Pancreas (tissue), 10 donors: ENCODE results near the gene MIEF1. TPM values are rescaled to one million over a fixed set of nuclear protein-coding genes. Genes with fewer than 3 reads are reported as not detected.

Source experiments
- ATAC-seq, 4 donors: fragments of 200-7000 bp; cut with Tn5 transposase; one replicate each; pipeline versions ENCODE4 v1.8.0 to v1.9.1; 2020; ENCODE audit warnings: mild to moderate bottlenecking in 4 of 4, moderate library complexity in 4 of 4
- DNase-seq, 6 donors: peaks; one replicate each; pipeline ENCODE4 v3.0.0-alpha.2; 2020
- FAIRE-seq: peaks from 2 replicates; lab custom pipeline; 2012; peaks lifted over from hg19 to GRCh38; lab: Jason Lieb, UNC
- H3K27ac ChIP-seq, 4 donors: fragments of 200-600 bp; sonication (generic); 1 replicate in 3 of 4; 2 replicates in 1 of 4; pipeline versions ENCODE4 v1.5.0 to v1.8.0; 2020
- H3K27me3 ChIP-seq, 4 donors: fragments of 200-600 bp; one replicate each; pipeline ENCODE4 v1.8.0; 2021
- H3K36me3 ChIP-seq, 3 donors: fragments of 200-600 bp; sonication (generic) in 1 of 3; one replicate each; pipeline versions ENCODE4 v1.5.0 to v1.8.0; 2020 to 2021
- H3K4me1 ChIP-seq, 3 donors: fragments of 200-600 bp; one replicate each; pipeline ENCODE4 v1.8.0; 2021
- H3K4me3 ChIP-seq, 4 donors: fragments of 200-600 bp; sonication (generic) in 2 of 4; one replicate each; pipeline versions ENCODE4 v1.5.0 to v1.8.0; 2020 to 2021
- H3K9me3 ChIP-seq, 4 donors: fragments of 200-600 bp; one replicate each; pipeline ENCODE4 v1.8.0; 2021
- WGBS, 2 donors: extraction: QIAGEN DNeasy Blood & Tissue Kit; methylation state at CpG; one replicate each; pipeline ENCODE4 v1.1.7; 2013; 5-methylcytosine and 5-hydroxymethylcytosine counted together
- intact Hi-C, 3 donors: fragments of 100-400 bp; cut with DNase I; formaldehyde crosslinking; loops; one replicate each; pipeline versions ENCODE4 v1.11.1 to v1.14.2; 2022
- polyA plus RNA-seq, 2 donors: library from polyadenylated mRNA; stranded (reverse); fragments of 200-250 nt; gene quantifications; one replicate each; pipeline ENCODE4 v1.2.3, GENCODE V29; 2013
- total RNA-seq, 6 donors: library from RNA; stranded (reverse); fragmentation: NEBNext Ultra II Directional in 4 of 6; extraction: Animal tissue kit (Norgen Biotek cat#: 25700) in 4 of 6; gene quantifications; one replicate each; pipeline versions ENCODE4 v1.2.1 to v1.2.4, GENCODE V29; 2021 to 2023
- TF ChIP-seq, protein P1 (sequence below), 4 donors: fragments of 200-600 bp; sonication (generic) in 3 of 4; IDR thresholded peaks; one replicate each; pipeline versions ENCODE4 v1.5.0 to v1.8.0; 2021; ENCODE audit warnings: antibody characterized with exemption in 4 of 4
- donor health status: healthy with polysubstance abuse.
- donor health status: DM: no; HTN: no; CAD: no; lungs with moderate emphysema.
- donor health status: DM: no; HTN: no; CAD: no.
- donor health status: control.
- donor health status: control.
- donor health status: Bipolar disorder and iron deficiency.
- donor health status: DM: yes; HTN: yes; CAD: no.
- donor health status: DM: no; HTN: no; CAD: no.
- donor health status: DM: no; HTN: no; CAD: no.
- donor health status: DM: yes; HTN: yes; CAD: no.

MIEF1 gene
- total and polyA plus RNA-seq, 8 donors, result 6.3 to 15.1 (median 11.1) TPM

DNA sequence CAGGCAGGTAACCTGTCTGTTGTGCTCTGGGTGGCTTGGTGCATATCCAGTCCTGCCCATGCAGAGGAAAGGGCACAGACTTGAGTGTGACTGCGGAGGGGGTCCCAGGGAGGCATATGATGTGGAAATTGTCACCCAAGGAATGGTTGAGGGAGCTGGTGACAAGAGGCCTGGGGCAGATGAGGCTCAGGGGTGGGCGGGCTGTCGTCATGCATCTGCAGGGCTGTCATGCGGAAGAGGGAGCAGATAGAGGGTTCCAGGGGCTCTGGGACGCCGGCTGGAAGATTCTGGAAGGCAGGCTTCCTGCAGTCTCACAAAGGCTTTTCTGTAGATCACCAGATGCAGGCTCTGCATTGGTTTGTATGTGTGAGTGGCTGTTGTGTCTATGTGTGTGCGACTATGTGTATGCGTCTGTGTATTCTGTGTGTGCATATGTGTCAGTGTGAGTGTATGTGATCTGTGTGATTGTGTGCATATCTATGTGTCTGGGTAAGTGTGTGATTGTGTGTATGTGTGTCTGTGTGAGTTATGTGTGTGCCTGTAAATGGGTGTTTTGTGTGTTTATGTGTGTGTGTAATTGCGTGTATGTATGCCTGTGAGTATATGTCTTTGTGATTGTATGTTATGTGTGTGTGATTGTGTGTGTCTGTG lies 60.9 kb downstream of the MIEF1 start:
- WGBS, 2 donors, result 70 to 79% methylated on average over 9 of the region's 9 CpGs
- no peaks in the 10 kb centered on the region for H3K9me3 ChIP-seq
- H3K36me3 ChIP-seq, result no peaks in the 10 kb centered on the region
- H3K4me3 ChIP-seq, result no peak overlapping the region
- intact Hi-C loops, result no loop called here
- FAIRE-seq, result no peak
- ATAC-seq, result no peak
- H3K27ac ChIP-seq, result no peak overlapping the region
- TF ChIP-seq, protein P1, sequence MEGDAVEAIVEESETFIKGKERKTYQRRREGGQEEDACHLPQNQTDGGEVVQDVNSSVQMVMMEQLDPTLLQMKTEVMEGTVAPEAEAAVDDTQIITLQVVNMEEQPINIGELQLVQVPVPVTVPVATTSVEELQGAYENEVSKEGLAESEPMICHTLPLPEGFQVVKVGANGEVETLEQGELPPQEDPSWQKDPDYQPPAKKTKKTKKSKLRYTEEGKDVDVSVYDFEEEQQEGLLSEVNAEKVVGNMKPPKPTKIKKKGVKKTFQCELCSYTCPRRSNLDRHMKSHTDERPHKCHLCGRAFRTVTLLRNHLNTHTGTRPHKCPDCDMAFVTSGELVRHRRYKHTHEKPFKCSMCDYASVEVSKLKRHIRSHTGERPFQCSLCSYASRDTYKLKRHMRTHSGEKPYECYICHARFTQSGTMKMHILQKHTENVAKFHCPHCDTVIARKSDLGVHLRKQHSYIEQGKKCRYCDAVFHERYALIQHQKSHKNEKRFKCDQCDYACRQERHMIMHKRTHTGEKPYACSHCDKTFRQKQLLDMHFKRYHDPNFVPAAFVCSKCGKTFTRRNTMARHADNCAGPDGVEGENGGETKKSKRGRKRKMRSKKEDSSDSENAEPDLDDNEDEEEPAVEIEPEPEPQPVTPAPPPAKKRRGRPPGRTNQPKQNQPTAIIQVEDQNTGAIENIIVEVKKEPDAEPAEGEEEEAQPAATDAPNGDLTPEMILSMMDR (IDR thresholded peaks at IDR 0.05), result no peak
- peaks cover 0 to 4% (median 0%) of the 10 kb centered on the region in 3 donors for H3K4me1 ChIP-seq
- DNase-seq, result no peak
- H3K27me3 ChIP-seq, result no peaks in the 10 kb centered on the region

DNA sequence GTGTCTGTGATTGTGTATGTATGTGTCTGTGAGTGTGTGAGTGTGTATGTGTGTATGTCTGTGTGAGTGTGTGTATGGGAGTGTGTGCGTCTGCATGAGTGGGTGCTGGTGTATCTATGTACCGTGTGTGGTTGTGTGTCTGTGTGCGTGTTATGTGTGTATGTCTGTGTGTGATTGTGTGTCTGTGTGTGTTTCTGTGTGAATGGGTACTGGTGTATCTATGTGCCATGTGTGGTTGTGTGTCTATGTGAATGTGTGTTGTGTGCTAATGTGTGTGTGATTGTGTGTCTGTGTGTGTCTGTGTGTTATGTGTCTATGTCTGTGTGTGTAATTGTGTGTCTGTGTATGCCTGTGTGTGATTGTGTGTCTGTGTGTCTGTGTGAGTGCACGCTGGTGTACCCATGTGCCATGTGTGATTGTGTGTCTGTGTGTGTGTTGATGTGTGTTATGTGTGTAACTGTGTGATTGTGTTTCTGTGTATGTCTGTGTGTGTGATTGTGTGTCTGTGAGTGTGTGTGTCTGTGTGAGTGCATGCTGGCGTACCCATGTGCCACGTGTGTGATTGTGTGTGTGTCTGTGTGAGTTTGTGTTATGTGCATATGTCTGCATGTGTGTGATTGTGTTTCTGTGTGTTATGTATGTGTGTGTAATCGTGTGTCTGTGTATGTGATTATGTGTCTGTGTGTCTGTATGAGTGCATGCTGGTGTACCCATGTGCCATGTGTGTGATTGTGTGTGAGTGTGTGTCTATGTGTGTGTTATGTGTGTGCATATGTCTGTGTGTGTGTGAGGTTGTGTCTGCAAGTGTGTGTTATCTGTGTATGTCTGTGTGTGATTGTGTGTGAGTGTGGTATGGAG lies 61.7 kb downstream of the MIEF1 start:
- H3K36me3 ChIP-seq, result no peaks in the 10 kb centered on the region
- intact Hi-C loops, result no loop called here
- DNase-seq, result no peak
- H3K27me3 ChIP-seq, result no peaks in the 10 kb centered on the region
- H3K4me1 ChIP-seq, result no peaks in the 10 kb centered on the region
- H3K27ac ChIP-seq, result no peak overlapping the region
- no peaks in the 10 kb centered on the region for H3K9me3 ChIP-seq
- ATAC-seq, result no peak
- no peak overlapping the region for H3K4me3 ChIP-seq
- 69 to 78% methylated on average over 7 of the region's 7 CpGs for WGBS, 2 donors
- FAIRE-seq, result no peak
- TF ChIP-seq, protein P1 (IDR thresholded peaks at IDR 0.05), result no peak

DNA sequence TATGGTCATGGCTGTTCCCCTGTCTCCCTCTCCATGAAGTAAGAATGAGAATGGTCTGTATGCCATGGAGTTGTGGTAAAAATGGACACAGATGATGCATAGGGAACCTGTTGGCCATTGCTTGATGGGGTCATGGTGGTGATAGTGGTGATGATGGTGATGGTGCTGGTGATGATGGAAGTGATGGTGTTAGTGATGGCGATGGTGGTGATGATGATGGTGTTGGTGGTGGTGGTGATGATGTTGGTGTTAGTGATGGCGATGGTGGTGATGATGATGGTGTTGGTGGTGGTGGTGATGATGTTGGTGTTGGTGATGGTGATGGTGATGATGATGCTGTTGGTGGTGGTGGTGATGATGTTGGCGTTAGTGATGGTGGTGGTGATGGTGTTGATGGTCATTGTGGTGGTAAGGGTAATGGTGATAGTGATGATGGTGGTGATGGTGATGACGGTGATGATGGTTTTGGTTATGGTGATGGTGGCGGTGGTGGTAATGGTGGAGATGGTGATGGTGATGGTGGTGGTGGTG lies 63.4 kb downstream of the MIEF1 start:
- ATAC-seq, result no peak
- 91 to 96% methylated on average over 5 of the region's 5 CpGs for WGBS, 2 donors
- intact Hi-C loops, result no loop called here
- Histone ChIP-seq H3K9me3 (no peaks in the 10 kb centered on the region), H3K4me3 (no peak overlapping the region), H3K27me3 (no peaks in the 10 kb centered on the region), H3K4me1 (no peaks in the 10 kb centered on the region), H3K27ac (no peak overlapping the region), H3K36me3 (no peaks in the 10 kb centered on the region)
- TF ChIP-seq, protein P1 (IDR thresholded peaks at IDR 0.05), result no peak
- no peak for DNase-seq
- FAIRE-seq, result no peak

DNA sequence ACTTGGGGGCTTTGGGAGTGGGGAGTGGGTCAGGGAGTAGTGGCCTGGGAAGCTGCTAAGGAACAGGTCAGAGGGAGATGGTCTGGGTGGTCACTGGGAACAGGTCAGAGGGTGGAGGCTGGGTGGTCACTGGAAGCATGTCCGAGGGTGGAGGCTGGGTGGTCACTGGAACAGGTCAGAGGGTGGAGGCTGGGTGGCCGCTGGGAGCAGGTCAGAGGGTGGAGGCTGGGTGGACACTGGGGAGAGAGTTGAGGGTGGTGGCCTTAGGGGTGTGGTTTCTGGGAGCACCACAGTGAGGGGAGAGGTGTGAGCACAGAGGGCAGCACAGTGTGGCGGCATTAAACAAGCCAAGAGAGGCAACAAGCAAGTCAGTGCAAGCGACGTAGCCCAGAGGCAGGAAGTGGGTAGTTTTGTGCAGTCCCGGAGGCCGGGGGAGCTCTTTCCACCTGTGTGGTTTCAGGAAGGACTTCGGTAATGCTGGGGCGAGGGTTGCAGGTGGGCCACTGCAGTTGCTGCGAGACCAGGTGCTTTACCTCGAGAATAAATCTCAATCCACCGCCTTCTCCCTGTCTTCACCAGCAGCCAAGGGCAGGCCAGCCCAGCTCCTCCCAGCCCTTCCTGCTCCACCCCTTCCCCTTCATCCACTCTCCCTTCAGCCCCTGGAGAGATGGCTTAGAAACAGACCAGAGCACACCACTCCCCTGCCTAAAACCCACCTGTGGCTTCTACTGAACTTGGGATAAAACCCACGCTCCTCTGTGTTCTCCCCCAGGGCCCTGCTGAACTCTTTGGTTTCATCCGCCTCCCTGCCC lies 65.3 kb downstream of the MIEF1 start:
- Histone ChIP-seq H3K27me3 (no peaks in the 10 kb centered on the region), H3K36me3 (no peaks in the 10 kb centered on the region), H3K27ac (no peak overlapping the region), H3K4me1 (no peaks in the 10 kb centered on the region), H3K4me3 (no peak overlapping the region), H3K9me3 (no peaks in the 10 kb centered on the region)
- DNase-seq, result no peak
- intact Hi-C loops, result no loop called here
- ATAC-seq, result no peak
- no peak for FAIRE-seq
- WGBS, 2 donors, result 73 to 76% methylated on average over 14 of the region's 14 CpGs
- TF ChIP-seq, protein P1 (IDR thresholded peaks at IDR 0.05), result no peak

Other genes starting within 250 kb of the MIEF1 start
- gene RPL3, start 182.7 kb upstream of the MIEF1 start, total RNA-seq, result 1,000 to 10,000 TPM; 1,199 to 2,601 (median 1,706) TPM
- gene RPL3, start 182.7 kb upstream of the MIEF1 start, polyA plus RNA-seq, result 1,000 to 10,000 TPM; 1,506 to 2,659 TPM
- gene SYNGR1, start 152.3 kb upstream of the MIEF1 start, total RNA-seq, result 10 to 100 TPM; 12.2 to 26.8 (median 15.7) TPM
- gene SYNGR1, start 152.3 kb upstream of the MIEF1 start, polyA plus RNA-seq, result 10 to 100 TPM; 18.0 to 19.3 TPM
- gene TAB1, start 102.5 kb upstream of the MIEF1 start, total RNA-seq, result 10 to 100 TPM in 5 of 6 donors, 1 to 10 TPM in 1; 8.4 to 16.9 (median 15.1) TPM
- gene TAB1, start 102.5 kb upstream of the MIEF1 start, polyA plus RNA-seq, result 10 to 100 TPM; 13.5 to 16.7 TPM
- 1 to 10 TPM; 1.6 to 4.2 (median 2.5) TPM for gene MGAT3, start 45.3 kb upstream of the MIEF1 start, total RNA-seq
- gene MGAT3, start 45.3 kb upstream of the MIEF1 start, polyA plus RNA-seq, result 1 to 10 TPM; 1.5 to 1.9 TPM
- gene ATF4, start 18.3 kb downstream of the MIEF1 start, total RNA-seq, result 100 to 1,000 TPM; 155 to 472 (median 217) TPM
- 100 to 1,000 TPM; 418 to 423 TPM for gene ATF4, start 18.3 kb downstream of the MIEF1 start, polyA plus RNA-seq
- 10 to 100 TPM; 25.9 to 50.8 (median 33.7) TPM for gene RPS19BP1, start 30.5 kb downstream of the MIEF1 start, total RNA-seq
- gene RPS19BP1, start 30.5 kb downstream of the MIEF1 start, polyA plus RNA-seq, result 100 to 1,000 TPM; 113 to 117 TPM
- gene CACNA1I, start 68.5 kb downstream of the MIEF1 start, total RNA-seq, result under 1 TPM; 0.04 to 0.09 (median 0.06) TPM
- gene CACNA1I, start 68.5 kb downstream of the MIEF1 start, polyA plus RNA-seq, result under 1 TPM; 0.15 to 0.21 TPM